LNCaP clone FGC (cell line): Measurements from ENCODE around the gene ADGRG6.

Experiments
- DNase-seq: peaks from one replicate; pipeline ENCODE4 v3.0.0-alpha.2; 2011; ENCODE audit warnings: low read depth
- H3K4me3 ChIP-seq: 2 replicates; pipeline ENCODE4 v1.5.1; 2011; ENCODE audit warnings: mild to moderate bottlenecking, low read depth, low read length, control low read depth
- CTCF ChIP-seq: IDR thresholded peaks from 2 replicates; pipeline ENCODE4 v1.5.1; 2012; ENCODE audit warnings: mild to moderate bottlenecking; ENCODE audit not compliant: control insufficient read depth, insufficient read depth; ENCODE audit errors: extremely low read depth

The ADGRG6 gene

GRCh38 chr6:142489722-142490610, 188.2 kb downstream of the ADGRG6 start:
- H3K4me3 ChIP-seq, result no peak overlapping the region
- TF ChIP-seq CTCF, result no peak
- no peak for DNase-seq
